Measurements from ENCODE around the gene ARHGAP5. TPM values are rescaled to one million over a fixed set of nuclear protein-coding genes. Genes with fewer than 3 reads are reported as not detected.

Gene ARHGAP5
- total RNA-seq, 6 experiments from 2014 or later: 32.0 to 60.5 (median 50.1) TPM

GRCh38 chr14:32134448-32135097, 57.5 kb downstream of the ARHGAP5 start:
- no peaks in the 10 kb centered on the region for H3K4me1 ChIP-seq
- DNase-seq: no peak
- no peaks in the 10 kb centered on the region for H3K27me3 ChIP-seq
- no peak for TF ChIP-seq POLR2A (IDR thresholded peaks at IDR 0.05)
- no peaks in the 10 kb centered on the region for H3K9me3 ChIP-seq
- no peak overlapping the region for H3K4me3 ChIP-seq
- intact Hi-C loops (cut with DNase I): no loop called here
- 84% methylated on average over 3 of the region's 3 CpGs for WGBS (ENCODE audit: insufficient coverage, low coverage, low lambda C conversion rate, missing lambda C conversion rate)
- peaks cover 0 to 1% (median 0%) of the 10 kb centered on the region in 4 donors for H3K36me3 ChIP-seq
- no peak overlapping the region for H3K27ac ChIP-seq
- ATAC-seq: no peak

- intact Hi-C loops (cut with DNase I): no loop called here
- DNase-seq (no peak), ATAC-seq (peak in 1 of 4 donors; percentile 21)
- 94% methylated on average over 2 of the region's 2 CpGs for WGBS (ENCODE audit: insufficient coverage, low coverage, low lambda C conversion rate, missing lambda C conversion rate)
- no peak for TF ChIP-seq POLR2A (IDR thresholded peaks at IDR 0.05)
- TF ChIP-seq CTCF (IDR thresholded peaks at IDR 0.05): no peak
- H3K4me1 ChIP-seq: no peaks in the 10 kb centered on the region
- H3K9me3 ChIP-seq: no peaks in the 10 kb centered on the region
- H3K27ac ChIP-seq: no peak overlapping the region
- no peak overlapping the region for H3K4me3 ChIP-seq
- no peaks in the 10 kb centered on the region for H3K27me3 ChIP-seq
- H3K36me3 ChIP-seq: peaks cover 0 to 1% (median 0%) of the 10 kb centered on the region in 4 donors
Observed at GRCh38 chr14:32136027-32136825, 59.1 kb downstream of the ARHGAP5 start.

GRCh38 chr14:32137313-32137712, 60.2 kb downstream of the ARHGAP5 start:
- TF ChIP-seq POLR2A (IDR thresholded peaks at IDR 0.05) (no peak), CTCF (IDR thresholded peaks at IDR 0.05) (no peak)
- no peaks in the 10 kb centered on the region for H3K9me3 ChIP-seq
- ATAC-seq (no peak), DNase-seq (no peak)
- intact Hi-C loops (cut with DNase I): no loop called here
- peaks cover 0 to 1% (median 0%) of the 10 kb centered on the region in 4 donors for H3K36me3 ChIP-seq
- 98% methylated on average over 4 of the region's 4 CpGs for WGBS (ENCODE audit: insufficient coverage, low coverage, low lambda C conversion rate, missing lambda C conversion rate)
- no peak overlapping the region for H3K4me3 ChIP-seq
- no peaks in the 10 kb centered on the region for H3K4me1 ChIP-seq
- H3K27me3 ChIP-seq: no peaks in the 10 kb centered on the region
- H3K27ac ChIP-seq: no peak overlapping the region

- Histone ChIP-seq H3K4me1 (no peaks in the 10 kb centered on the region), H3K36me3 (peaks cover 0 to 1% (median 0%) of the 10 kb centered on the region in 4 donors), H3K27me3 (no peaks in the 10 kb centered on the region), H3K9me3 (no peaks in the 10 kb centered on the region), H3K4me3 (no peak overlapping the region), H3K27ac (no peak overlapping the region)
- intact Hi-C loops (cut with DNase I): no loop called here
- DNase-seq: no peak
- ATAC-seq: no peak
- 100% methylated on average over 1 of the region's 1 CpG for WGBS (ENCODE audit: insufficient coverage, low coverage, low lambda C conversion rate, missing lambda C conversion rate)
- no peak for TF ChIP-seq CTCF (IDR thresholded peaks at IDR 0.05)
- no peak for TF ChIP-seq POLR2A (IDR thresholded peaks at IDR 0.05)
Observed at GRCh38 chr14:32137892-32138291, 60.8 kb downstream of the ARHGAP5 start.

- no peaks in the 10 kb centered on the region for H3K27me3 ChIP-seq
- ATAC-seq (no peak), DNase-seq (no peak)
- no CpG with 5 or more reads among the region's 1 CpG for WGBS (ENCODE audit: insufficient coverage, low coverage, low lambda C conversion rate, missing lambda C conversion rate)
- no peaks in the 10 kb centered on the region for H3K4me1 ChIP-seq
- H3K9me3 ChIP-seq: no peaks in the 10 kb centered on the region
- no peak overlapping the region for H3K4me3 ChIP-seq
- H3K36me3 ChIP-seq: peaks cover 0 to 10% (median 4%) of the 10 kb centered on the region in 4 donors
- intact Hi-C loops (cut with DNase I): no loop called here
- no peak overlapping the region for H3K27ac ChIP-seq
- no peak for TF ChIP-seq POLR2A (IDR thresholded peaks at IDR 0.05)
- no peak for TF ChIP-seq CTCF (IDR thresholded peaks at IDR 0.05)
Observed at GRCh38 chr14:32142341-32142740, 65.2 kb downstream of the ARHGAP5 start.
